ENCODE measurements around the gene BTBD9. TPM values are rescaled to one million over a fixed set of nuclear protein-coding genes. Genes with fewer than 3 reads are reported as not detected.

BTBD9 gene
- total and polyA plus RNA-seq, 2 donors (not counting 3 experiments of a cell fraction or from before 2014, with no cell fraction given): 4.9 to 15.0 TPM

DNA sequence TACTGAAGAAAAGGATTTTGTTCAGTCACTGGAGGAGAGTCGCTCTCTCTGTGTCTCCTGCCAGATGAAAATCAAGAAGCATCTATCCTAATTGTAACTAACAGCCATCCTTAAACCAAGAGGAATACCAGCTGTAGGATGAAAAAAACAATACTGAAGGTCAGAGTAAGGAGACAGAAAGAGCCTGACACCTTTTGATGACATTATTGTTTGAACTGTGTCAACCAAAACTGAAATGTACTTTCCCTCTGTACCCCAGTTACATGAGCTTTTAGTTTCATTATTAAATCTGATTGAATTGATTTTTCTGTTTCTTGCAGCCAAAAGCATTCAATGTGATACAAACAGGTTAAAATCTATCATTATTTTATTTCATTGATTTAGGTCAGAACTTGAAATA is 17.2 kb upstream of the BTBD9 start:
- no peaks in the 10 kb centered on the region for H3K9me1 ChIP-seq (replicated peaks; ENCODE audit: control insufficient read depth, extremely low read depth, insufficient read depth, low read length)
- BruUV-seq (replicated peaks): no TSS peak
- dilution Hi-C loops (cut with MboI; ENCODE audit: extremely low pct_ligation_motif_present, low sequenced_read_pairs) (no loop called here), intact Hi-C loops (cut with micrococcal nuclease) (no loop called here)
- H3K27ac ChIP-seq (ENCODE audit: insufficient read depth, low read depth, low read length): no peak overlapping the region
- ChIA-PET CTCF (interaction anchor here (0.6 to 1.0 kb wide), 3 partner anchors 13 to 846 kb away, joined by 3 to 4 read pairs (median 4); no protein-coding TSS in a partner anchor), POLR2A (no interaction called here)
- H3K4me1 ChIP-seq (ENCODE audit: control insufficient read depth, extremely low read depth, insufficient read depth, low read length): no peaks in the 10 kb centered on the region
- H3K4me3 ChIP-seq (replicated peaks in 1 of 3; ENCODE audit: insufficient read depth in 1 of 3, low read depth in 1 of 3, low read length in 3 of 3): no peak overlapping the region
- no peak overlapping the region for H2AFZ ChIP-seq (ENCODE audit: low read depth, low read length)
- FAIRE-seq: no peak
- H3K79me2 ChIP-seq (ENCODE audit: control insufficient read depth, insufficient read depth, low read length): no peaks in the 10 kb centered on the region
- no peaks in the 10 kb centered on the region for H3K36me3 ChIP-seq (ENCODE audit: control insufficient read depth in 2 of 2, extremely low read depth in 1 of 2, insufficient read depth in 2 of 2, low read length in 2 of 2)
- H3K27me3 ChIP-seq (ENCODE audit: control insufficient read depth in 2 of 2, insufficient read depth in 2 of 2, low read length in 2 of 2): no peaks in the 10 kb centered on the region
- no peaks in the 10 kb centered on the region for H3K9me3 ChIP-seq (replicated peaks; ENCODE audit: control insufficient read depth, insufficient read depth, low read length)
- TF ChIP-seq POLR2AphosphoS5 (IDR thresholded peaks at IDR 0.05; ENCODE audit: insufficient read depth, low read depth, low read length): no peak
- no peak for TF ChIP-seq FOS (IDR thresholded peaks at IDR 0.05; ENCODE audit: borderline replicate concordance, insufficient read depth, low read length)
- TF ChIP-seq CTCF (IDR thresholded peaks at IDR 0.05; ENCODE audit: extremely low read depth in 1 of 2, insufficient read depth in 1 of 2, low read depth in 1 of 2, low read length in 2 of 2): no peak
- no peak for TF ChIP-seq GATA2 (IDR thresholded peaks at IDR 0.05; ENCODE audit: insufficient read depth, insufficient read length, low read depth, low read length)
- no peak for TF ChIP-seq MAX (IDR thresholded peaks at IDR 0.05; ENCODE audit: insufficient read depth, insufficient read length)
- TF ChIP-seq JUN (IDR thresholded peaks at IDR 0.05; ENCODE audit: borderline replicate concordance, insufficient read depth, insufficient read length, low read depth): no peak
- H4K20me1 ChIP-seq (replicated peaks; ENCODE audit: control insufficient read depth, extremely low read depth, insufficient read depth, low read length): no peaks in the 10 kb centered on the region
- no peak for DNase-seq (ENCODE audit: low read depth, low spot score)
- H3K4me2 ChIP-seq (ENCODE audit: insufficient read depth, low read length): no peak overlapping the region
- H3K9ac ChIP-seq (replicated peaks; ENCODE audit: extremely low read depth, insufficient read depth, low read length): no peak overlapping the region

All from endothelial cell of umbilical vein (primary cell).